LNCaP clone FGC (cell line): ENCODE measurements around the gene CNN3.

ENCODE experiments used
- DNase-seq: peaks from one replicate; pipeline ENCODE4 v3.0.0-alpha.2; 2011; ENCODE audit warnings: low read depth
- H3K4me3 ChIP-seq: 2 replicates; pipeline ENCODE4 v1.5.1; 2011; ENCODE audit warnings: mild to moderate bottlenecking, low read depth, low read length, control low read depth
- TF ChIP-seq, protein P1 (sequence below): IDR thresholded peaks from 2 replicates; pipeline ENCODE4 v1.5.1; 2012; ENCODE audit warnings: mild to moderate bottlenecking; ENCODE audit not compliant: control insufficient read depth, insufficient read depth; ENCODE audit errors: extremely low read depth

The CNN3 gene

GRCh38 chr1:94878329-94878728 is 48.6 kb downstream of the CNN3 start:
- TF ChIP-seq, protein P1, sequence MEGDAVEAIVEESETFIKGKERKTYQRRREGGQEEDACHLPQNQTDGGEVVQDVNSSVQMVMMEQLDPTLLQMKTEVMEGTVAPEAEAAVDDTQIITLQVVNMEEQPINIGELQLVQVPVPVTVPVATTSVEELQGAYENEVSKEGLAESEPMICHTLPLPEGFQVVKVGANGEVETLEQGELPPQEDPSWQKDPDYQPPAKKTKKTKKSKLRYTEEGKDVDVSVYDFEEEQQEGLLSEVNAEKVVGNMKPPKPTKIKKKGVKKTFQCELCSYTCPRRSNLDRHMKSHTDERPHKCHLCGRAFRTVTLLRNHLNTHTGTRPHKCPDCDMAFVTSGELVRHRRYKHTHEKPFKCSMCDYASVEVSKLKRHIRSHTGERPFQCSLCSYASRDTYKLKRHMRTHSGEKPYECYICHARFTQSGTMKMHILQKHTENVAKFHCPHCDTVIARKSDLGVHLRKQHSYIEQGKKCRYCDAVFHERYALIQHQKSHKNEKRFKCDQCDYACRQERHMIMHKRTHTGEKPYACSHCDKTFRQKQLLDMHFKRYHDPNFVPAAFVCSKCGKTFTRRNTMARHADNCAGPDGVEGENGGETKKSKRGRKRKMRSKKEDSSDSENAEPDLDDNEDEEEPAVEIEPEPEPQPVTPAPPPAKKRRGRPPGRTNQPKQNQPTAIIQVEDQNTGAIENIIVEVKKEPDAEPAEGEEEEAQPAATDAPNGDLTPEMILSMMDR, result no peak
- no peak overlapping the region for H3K4me3 ChIP-seq
- no peak for DNase-seq

DNA sequence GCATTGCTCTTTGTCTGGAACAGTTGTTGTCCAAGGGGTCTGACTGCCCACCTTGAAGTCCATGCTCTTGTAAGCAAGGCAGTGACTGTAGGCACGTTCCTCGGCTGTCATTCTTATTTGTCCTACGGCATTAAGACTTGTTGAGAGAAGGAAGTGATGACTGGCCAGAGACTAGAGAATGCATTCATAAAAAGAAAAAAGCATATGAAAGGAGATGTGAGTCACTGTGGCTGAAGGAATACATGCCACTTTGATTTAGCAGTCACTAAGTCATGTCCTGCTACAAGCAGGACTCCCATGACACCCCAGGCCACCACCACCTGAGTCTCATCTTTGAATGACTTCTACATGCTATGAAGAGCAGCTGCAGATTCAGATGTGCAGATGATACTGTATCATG is 50.5 kb downstream of the CNN3 start:
- no peak for DNase-seq
- H3K4me3 ChIP-seq, result no peak overlapping the region
- TF ChIP-seq, protein P1, result no peak

GRCh38 chr1:94875794-94876193 is 51.1 kb downstream of the CNN3 start:
- no peak for DNase-seq
- no peak overlapping the region for H3K4me3 ChIP-seq
- TF ChIP-seq, protein P1, result no peak

DNA sequence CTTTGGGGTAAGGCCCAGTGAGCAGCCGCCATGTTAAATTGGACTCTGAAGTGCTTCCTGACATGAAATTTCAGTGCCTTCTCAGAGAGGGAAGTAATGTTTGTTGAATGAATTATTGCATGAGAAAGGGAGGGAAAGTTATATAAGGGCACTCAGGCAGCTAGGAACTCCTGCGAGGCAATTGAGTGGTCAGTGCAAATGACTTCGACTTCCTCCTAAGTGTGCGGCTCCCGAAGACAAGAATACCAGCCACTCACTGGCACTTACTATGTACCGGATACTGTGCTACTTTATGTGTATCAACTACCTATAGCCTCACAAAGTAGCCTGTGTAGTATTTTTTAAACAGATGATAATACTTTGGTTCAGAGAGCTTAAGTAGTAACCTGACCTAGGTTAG is 52.5 kb downstream of the CNN3 start:
- H3K4me3 ChIP-seq, result no peak overlapping the region
- TF ChIP-seq, protein P1, result no peak
- no peak for DNase-seq

GRCh38 chr1:94873520-94874351 is 53.2 kb downstream of the CNN3 start:
- DNase-seq, result no peak
- TF ChIP-seq, protein P1, result no peak
- no peak overlapping the region for H3K4me3 ChIP-seq

- DNase-seq, result no peak
- TF ChIP-seq, protein P1, result no peak
- no peak overlapping the region for H3K4me3 ChIP-seq
Observed at GRCh38 chr1:94872771-94873495, 54.0 kb downstream of the CNN3 start.

- no peak overlapping the region for H3K4me3 ChIP-seq
- TF ChIP-seq, protein P1, result no peak
- no peak for DNase-seq
Observed at GRCh38 chr1:94871031-94871430, 55.9 kb downstream of the CNN3 start.
